NOMO-1 treated with DMSO at 0.1 percent for 48 hours (cell line): ENCODE measurements around the gene DLG3.
A peak's percentile ranks its signal among the peaks of the same experiment; 100 is the strongest.

Source experiments
- DNase-seq: peaks from one replicate; lab custom pipeline; 2025; ENCODE audit not compliant: unreplicated experiment; lab: John Stamatoyannopoulos, UW

Gene DLG3

GRCh38 chrX:70476166-70476933 is 31.7 kb downstream of the DLG3 start:
- DNase-seq, result no peak

- DNase-seq, result no peak
Measured at GRCh38 chrX:70476934-70477733, 32.5 kb downstream of the DLG3 start.

GRCh38 chrX:70477734-70478075 is 33.1 kb downstream of the DLG3 start:
- DNase-seq, result no peak

- DNase-seq, result no peak
Measured at GRCh38 chrX:70478526-70479245, 34.1 kb downstream of the DLG3 start.

GRCh38 chrX:70479247-70479921 is 34.7 kb downstream of the DLG3 start:
- DNase-seq, result no peak

- no peak for DNase-seq
Measured at GRCh38 chrX:70479922-70480659, 35.5 kb downstream of the DLG3 start.

GRCh38 chrX:70480660-70481018 is 36.0 kb downstream of the DLG3 start:
- no peak for DNase-seq

GRCh38 chrX:70481471-70482270 is 37.0 kb downstream of the DLG3 start:
- DNase-seq, result no peak

- DNase-seq, result no peak
Measured at GRCh38 chrX:70482300-70482699, 37.7 kb downstream of the DLG3 start.

- DNase-seq, result no peak
Measured at GRCh38 chrX:70485466-70485865, 40.8 kb downstream of the DLG3 start.

- peak; percentile 36 for DNase-seq
Measured at GRCh38 chrX:70488856-70489255, 44.2 kb downstream of the DLG3 start.

GRCh38 chrX:70494441-70494840 is 49.8 kb downstream of the DLG3 start:
- DNase-seq, result no peak

GRCh38 chrX:70496491-70496890 is 51.9 kb downstream of the DLG3 start:
- DNase-seq, result no peak

- no peak for DNase-seq
Measured at GRCh38 chrX:70497026-70497425, 52.4 kb downstream of the DLG3 start.

- DNase-seq, result no peak
Measured at GRCh38 chrX:70498129-70498528, 53.5 kb downstream of the DLG3 start.

GRCh38 chrX:70500826-70501225 is 56.2 kb downstream of the DLG3 start:
- no peak for DNase-seq

GRCh38 chrX:70504772-70505450 is 60.3 kb downstream of the DLG3 start:
- DNase-seq, result no peak

- no peak for DNase-seq
Measured at GRCh38 chrX:70505451-70505841, 60.8 kb downstream of the DLG3 start.

GRCh38 chrX:70508296-70508911 is 63.8 kb downstream of the DLG3 start:
- DNase-seq, result no peak
